ENCODE data around the gene PYGO2.
A peak's percentile ranks its signal among the peaks of the same experiment; 100 is the strongest.

The PYGO2 gene, protein sequence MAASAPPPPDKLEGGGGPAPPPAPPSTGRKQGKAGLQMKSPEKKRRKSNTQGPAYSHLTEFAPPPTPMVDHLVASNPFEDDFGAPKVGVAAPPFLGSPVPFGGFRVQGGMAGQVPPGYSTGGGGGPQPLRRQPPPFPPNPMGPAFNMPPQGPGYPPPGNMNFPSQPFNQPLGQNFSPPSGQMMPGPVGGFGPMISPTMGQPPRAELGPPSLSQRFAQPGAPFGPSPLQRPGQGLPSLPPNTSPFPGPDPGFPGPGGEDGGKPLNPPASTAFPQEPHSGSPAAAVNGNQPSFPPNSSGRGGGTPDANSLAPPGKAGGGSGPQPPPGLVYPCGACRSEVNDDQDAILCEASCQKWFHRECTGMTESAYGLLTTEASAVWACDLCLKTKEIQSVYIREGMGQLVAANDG

DNA sequence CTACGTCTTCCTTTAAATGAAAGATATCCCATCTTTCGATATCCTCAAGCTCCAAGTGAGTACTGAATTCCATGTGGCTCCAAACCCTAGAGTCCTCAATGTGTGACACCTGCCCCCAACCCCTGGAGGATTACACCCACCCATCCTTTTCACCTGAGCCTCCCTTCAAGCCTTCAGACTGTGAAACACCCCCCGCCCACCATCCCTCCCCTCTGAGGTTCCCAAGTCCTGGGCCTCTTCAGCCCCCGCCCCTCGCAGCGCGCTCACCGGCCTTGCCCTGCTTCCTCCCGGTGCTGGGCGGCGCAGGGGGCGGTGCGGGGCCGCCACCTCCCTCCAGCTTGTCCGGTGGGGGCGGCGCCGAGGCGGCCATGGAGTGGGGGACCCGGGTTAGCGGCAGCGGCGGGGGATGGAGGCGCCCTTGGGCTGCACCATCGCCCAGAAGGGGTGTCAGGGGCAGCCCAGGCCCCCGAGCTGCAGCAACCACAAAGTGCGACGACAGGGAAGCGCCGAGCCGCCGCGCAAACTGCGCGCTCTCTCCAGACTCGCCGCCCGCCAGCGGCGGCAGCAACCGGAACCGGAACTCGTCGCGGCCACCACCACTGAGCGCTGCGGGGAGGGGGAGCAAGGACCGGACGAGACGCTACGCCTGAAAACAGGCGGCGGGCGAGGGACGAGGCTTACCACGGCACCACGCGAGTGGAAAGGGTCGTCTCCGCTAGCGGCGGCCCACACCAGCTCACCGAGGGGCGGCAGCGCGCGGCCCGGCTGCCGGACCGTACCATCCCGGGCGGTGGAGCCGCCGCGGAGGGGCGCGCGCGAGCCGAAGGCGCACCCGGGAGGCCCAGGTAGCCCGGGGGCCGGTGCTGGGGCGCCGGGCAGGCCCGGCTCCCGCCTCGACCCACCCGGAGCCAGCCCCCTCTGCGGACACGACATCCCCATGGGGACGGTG lies at the start of gene PYGO2:
PYGO2 (minus strand) TSS at position 576 of the 949 bp plus-strand sequence; CDS start at position 370, 206 bp downstream.
- peak; percentile 64 for DNase-seq

DNA sequence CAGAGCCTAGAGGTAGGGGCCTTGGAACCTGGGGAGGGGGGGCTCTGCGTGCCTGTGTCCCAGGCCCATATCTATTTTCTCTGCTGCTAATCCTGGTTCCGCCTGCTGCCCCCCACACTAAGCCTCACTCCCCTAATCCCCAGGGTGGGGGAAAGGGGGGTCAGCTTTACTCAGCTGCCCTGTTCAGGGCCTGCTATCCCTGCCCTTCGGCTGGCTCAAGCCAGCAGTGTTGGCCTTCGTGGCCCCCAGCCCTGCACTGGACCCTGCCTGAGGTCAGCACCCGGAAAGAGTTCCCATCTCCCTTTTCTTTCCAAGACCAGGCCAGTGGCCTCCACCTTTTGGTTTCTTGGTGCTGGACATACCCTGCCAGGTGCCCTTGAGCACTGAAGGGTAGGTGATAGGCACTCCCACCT lies 49.4 kb upstream of the PYGO2 start:
- DNase-seq, result no peak

DNA sequence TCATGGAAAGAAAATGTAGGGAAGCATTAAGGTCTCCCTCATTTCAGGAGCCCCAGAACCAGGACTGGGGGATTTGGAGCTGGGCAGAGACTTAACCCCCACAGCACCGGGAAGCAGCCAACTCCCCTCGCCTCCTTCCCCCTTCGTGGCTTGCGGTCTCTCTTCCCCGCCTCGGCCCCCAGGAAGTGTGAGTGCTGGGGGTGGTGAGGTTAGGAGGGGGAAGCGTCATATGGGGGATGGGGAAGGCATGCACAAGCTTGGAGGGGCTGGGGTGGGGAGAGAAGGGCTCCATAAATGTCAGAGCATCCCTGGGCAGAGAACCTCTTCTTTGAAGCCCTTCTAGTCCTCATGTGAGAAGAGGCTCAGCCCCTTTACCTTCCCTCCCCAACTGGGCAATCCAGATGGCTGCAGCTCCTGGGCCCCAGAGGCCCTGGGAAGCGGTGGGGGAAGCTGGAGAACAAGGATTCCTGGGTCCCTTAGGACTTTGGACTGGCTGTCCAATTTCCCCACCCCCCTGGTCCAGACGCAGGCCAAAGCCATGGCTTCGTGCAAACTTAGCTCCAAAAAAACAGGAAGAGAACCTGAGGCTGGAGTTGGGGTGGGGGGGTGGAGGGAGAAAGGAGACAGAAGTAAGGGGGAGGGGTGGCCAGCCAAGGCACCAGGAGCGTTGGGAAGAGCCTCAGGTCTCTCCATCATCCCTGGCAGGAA lies 48.8 kb upstream of the PYGO2 start:
- no peak for DNase-seq

DNA sequence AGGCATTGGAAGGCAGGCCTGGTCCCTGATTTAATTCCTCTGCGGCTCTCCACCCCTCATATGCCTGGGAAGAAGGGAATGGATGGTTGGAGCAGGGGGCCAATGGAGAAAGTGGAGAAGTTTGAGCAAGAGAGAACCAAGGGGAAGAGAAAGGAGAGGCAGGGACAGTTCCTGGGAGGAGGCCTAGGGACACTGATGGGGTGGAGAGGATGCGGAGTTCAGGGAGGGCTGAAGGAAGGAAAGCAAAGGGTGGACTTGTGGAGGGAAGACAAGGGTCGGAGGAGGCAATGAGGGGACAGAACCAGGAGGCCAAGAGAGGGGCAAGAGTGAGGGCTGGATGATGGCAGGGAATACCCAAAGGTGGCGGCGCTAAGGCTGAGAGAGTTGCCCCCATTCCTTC lies 48.2 kb upstream of the PYGO2 start:
- DNase-seq, result no peak

DNA sequence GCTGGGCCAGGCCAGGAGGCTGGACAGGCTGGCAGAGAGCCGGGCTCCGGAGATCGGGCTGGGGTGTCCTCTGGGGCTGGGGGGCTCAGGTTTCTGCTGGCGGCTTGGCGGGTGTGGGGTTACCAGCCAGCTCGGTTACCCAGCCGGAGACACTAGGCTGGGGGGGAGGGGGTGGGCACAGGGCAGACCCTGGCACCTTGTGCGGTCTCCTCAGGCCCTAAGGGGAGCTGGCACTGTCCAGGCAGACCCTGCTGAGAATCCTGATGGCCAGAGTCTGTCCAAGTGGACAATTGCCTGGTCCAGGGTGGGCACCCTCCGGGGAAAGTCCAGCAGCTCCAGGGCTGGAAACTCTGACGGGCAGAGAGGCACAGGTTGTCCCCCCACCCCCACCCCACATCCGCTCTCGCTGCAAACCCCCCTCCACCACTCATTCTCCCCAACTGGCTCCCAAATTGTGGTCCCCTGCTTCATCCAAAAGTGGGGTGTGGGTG lies 47.7 kb upstream of the PYGO2 start:
- DNase-seq, result no peak

DNA sequence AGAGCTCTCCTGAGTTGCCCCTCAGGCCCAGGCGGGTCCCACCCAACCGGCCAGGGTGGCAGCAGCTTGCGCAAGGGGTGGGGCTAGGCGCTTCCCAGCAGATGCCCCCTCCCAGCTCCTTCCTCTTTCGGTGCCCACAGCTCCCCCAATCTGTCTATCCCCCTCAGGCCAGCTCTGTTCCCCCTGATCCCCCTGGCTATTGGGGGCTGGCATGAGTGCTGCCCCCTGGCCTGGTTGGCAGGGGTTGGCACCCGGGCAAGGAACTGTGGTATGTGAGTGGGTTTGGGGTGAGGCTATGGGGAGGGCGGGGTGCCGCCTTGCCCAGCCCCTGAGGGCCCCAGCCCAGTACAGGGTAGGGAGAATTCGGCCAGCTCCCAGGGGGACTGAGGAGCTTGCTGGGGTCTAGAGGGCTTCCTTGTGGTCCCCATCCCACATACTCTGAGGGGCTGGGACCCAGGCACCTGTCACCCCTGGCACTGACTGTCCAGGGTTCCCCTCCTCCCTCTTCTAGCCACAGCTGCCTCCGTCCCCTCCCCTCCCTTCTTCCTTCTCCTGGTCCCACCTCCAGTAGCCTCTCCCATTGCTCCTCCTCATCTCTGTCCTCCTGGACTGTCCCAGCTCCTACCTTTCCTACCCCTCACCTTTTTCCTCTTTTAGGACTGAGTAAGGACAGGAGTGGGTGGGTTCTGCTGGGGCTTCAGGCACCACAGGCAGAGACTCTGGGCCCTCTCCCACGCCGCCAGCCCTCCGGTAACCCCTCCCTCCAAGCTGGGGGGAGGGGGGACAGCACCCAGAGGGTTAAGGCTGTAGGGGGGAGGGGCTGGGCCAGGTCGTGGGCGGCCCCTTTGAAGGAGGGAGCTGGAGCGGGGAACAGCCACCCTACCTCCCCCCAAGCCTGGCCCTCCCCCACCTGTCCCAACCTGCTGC lies 46.7 kb upstream of the PYGO2 start:
- no peak for DNase-seq

DNA sequence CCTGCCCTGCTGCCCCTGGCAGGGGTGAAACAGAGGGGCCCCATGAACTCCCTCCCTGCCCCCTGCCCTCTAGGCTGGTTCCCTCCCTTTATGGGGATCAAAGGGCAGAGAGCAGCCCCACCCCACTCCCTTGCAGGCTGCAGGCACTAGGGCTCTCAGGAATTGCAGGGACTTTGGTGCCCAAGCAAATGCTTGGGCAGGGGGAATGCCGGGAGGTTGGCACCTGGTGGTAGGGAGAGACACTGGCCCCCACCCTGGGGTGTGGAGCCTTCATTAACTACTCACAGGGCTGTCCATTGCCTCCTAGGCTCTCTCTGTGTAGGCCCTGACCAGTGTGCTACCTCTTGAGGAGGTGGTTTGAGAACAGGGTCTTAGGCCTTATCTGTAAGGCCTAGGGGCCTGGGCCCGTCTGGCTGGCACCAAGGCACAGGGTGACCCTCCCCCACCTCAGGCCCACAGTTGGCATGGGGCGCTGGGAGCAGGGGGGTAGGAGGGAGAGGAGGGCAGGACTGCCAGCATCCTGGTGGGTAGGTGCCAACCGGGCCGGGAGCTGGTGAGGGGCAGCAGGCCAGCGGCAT lies 45.8 kb upstream of the PYGO2 start:
- no peak for DNase-seq

DNA sequence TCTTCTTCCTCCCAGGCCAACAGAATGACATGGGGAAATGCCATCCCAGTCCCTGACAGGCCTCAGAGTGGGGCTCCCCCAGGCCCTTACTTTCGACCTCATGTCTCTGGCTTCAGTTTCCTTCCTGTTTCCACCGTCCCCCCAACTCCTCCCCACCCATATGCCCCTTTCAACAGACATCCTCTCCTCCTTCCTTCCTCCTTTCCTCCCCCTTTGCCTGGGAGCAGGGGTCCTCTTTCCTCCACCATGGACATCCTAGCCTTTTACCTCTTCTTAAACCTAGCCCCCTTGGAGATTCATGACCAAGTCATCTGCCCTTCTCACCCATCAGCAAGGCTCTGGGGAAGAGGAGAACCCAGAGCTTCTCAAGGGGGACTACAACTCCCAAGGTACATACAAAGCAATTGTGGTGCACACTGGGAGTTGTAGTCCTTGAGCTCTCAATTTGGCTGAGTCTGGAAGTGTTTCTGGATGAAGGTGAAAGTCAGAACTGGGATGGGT lies 45.1 kb upstream of the PYGO2 start:
- DNase-seq, result no peak

DNA sequence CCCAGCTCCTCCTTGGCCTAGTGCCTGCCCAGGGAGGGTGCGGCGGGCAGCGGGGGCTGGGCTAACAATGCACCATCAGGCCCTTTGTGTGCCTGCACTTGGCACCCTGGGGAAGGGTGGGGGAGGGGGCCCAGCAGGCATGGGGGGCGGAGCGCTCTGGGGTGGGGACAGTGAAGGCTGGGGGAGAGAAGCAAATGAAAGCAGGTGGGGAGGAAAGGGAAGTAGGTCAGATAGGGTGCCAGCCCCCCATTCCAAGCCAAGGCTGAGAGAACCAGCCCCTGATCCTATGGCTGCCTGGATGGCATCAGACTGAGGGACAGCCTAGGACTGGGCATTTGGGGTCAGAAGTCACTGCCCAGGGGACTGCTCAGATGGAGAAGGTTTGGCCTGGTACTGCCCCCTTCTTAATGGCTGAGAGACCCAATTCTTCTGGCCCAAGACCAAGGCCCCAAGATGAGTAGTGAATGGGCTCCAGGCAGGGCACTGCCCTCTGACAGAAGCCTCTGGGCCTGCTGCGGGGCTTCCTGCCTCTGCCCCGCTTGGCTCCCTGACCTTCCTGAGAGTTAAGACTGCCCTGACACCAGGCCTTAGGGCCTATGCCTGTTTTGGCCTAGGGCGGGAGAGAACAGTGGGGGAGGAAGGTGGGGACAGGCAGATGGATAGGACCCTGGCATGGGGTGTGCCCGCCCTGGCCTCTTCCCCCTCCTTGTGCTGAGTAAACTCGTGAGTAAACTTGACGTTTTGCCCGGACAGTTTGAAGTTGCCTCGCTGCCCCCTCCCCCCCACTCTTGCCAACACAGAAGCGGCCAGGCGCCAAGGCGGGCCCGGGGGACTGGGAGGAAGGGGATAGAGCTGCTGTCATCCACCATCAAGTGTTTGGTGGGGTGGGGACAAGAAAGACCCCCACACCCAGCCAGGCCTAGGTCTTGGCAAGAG lies 43.8 kb upstream of the PYGO2 start:
- DNase-seq, result no peak

DNA sequence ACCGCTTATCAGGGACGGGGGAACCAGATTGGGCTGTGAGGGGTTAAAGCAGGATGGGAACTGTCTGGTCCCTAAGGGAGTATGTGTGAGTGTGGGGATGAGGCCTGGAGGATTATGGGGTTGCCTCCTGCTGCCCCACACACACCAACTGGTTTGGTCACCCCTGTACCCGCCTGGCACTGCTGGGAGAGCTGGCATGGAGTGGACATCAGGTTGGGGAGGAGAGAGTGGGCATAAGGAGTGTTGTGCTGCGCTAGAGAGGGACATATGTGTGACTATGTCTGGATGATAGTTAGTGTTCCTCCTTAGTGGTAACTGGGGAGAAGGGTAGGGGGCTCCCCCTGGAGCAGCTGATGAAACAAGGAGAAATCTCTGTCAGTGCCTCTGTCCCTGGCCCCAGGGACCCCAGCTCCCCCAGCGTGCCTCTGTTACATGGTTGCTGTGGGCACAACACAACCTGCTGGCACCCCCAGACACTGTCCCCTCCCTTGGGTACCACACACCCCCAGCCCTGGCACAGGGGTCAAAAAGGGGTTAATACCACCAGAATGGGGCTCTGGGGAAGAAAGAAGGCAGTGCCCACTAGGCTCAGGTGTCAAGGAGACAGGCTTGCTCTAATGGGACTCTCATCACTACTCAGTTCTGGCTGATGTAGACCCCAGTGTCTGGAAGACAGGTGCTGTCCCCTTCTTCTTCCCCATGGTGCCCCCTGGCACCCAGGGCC lies 42.9 kb upstream of the PYGO2 start:
- no peak for DNase-seq

DNA sequence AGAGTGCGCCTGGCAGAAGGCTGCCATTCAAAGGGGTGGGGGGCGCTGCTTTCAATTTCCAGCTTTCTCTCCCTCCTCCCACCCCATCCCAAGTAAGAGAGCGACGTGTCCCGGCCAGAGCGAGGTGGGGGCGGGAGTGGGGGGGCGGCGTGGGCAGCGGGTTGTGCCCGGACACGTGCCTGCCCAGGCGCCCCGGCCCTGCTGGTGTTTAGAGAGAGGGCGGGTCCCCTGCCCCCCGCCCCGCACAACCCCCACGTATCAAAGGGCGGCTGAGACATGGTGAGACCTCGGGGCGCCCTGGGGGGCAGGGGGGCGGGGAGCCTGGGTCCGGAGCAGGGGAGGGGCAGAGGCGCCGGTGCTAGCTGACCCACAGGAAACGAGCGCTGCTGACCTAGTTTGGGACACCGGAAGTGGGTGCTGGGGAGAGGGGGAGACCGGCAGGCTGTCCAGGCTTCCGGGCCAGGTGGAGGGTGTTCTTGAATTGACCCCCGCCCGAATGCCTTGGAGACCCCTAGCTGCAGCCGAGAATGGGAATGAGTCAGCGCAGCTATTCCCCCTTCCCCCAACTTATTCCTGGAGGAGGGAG lies 42.3 kb upstream of the PYGO2 start:
- no peak for DNase-seq

DNA sequence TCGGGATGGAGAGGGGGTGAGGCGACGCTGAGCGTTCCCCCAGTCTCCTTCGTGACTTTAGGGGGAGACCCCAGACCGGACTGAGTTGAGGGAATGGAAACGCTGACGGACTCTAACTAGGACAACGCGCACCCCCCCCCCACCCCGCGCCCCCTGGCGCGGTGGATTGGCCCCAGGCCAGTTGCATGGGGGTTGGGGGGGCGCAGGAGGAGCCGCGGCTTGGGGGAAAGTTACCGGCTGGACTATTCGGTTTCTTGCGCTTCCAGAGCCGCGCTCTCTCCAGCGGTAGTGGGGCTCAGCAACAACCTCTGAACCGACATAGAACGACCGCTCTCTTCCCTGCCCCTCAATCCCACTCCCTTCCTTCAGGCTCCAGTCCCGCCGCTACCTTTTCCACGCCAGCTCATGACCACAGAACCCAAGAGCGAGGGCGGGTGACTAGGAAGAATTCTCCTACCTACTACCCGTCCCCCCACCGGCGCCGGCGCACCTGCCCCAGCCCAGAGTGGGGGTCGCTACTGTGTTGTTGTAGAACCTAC lies 41.7 kb upstream of the PYGO2 start:
- DNase-seq, result no peak

DNA sequence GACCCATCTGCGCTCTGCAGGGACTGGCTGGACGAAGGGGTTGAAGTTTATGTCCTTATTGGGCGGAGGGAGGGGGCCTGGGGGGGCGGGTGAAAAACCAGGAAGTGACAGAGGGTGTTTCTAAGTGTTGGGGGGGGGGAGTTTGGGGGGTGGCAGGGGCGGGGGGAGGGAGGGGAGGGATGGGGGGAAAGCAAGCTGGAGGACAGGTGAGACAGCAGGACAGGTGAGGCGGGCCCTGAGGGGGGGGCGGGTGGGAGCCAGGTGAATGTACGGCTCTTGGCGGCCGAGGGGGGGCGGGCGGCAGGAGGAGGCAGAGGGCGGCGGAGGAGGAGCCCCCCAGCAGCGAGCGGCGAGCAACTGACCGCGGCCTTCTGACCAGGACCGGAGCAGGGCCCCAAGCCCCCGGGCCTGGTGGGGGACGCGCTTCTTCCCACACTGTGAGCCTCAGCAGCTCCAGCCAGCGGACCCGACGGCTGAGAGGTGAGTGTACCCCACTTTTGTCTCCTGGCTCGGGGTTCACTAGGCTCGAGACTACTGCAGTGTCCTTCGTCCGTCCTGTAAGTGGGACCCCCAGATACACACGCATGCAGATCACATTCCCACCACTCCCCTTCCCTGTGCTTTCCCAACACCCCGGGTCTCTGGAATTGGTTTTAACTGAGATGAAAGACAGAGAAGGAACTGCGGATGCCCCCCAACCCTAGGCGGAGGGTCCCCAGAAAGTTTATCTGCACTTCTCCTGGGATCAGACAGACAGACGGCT lies 41.1 kb upstream of the PYGO2 start, which contains the start of gene ZBTB7B:
ZBTB7B (plus strand) TSS at position 339 of the 763 bp plus-strand sequence. CDS start 11,859 bp downstream, outside the sequence.
- no peak for DNase-seq

DNA sequence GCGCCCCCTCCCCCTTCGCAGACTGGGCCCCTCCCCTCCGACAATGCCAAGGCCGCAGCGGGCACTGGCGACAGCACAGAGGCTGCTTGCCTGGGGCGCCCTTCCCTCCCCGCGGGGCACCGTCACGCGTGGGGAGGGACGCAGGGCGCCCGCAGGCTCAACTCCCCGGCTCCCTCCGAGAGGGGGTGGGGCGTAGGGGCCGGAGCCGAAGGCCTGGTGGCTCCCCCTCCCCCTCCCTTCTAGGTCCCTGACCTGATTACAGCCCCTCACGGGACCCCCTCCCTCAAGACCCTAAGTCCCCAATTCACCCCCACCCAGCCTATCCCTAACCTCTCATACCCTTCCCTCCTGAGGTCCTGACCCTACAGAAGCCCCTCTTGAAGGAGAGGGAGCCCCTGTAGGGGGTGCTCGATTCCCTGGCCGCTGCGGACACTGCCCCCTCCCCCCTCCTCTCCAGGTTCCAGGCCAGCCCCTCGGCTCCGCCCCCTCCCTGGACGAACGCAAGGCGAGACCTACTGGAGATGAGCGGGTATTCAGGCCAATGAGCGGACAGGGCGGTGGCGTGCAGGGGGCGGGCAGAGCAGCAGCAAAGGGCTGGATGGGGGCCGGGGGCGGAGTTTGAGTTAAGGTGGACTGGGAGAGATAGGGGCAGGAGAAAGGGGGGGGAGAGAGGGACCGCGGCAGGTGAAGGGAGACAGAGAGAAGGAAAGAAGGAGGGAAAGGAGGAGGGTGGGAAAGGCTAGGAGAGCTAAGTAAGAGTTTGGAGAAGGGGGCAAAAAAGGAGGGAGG lies 40.3 kb upstream of the PYGO2 start:
- peak; percentile 94 for DNase-seq

DNA sequence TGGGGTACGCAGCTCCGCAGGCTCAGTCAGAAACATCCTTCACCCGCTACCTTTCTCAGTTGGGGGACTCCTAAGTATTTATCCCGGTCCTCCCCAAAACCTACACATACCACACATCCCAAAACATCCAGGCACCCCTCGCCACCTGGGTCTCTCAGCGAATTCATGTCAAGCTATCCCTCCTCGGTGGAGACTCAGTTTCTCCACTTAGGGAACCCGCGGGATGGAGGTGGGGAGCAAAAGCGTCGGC lies 39.8 kb upstream of the PYGO2 start:
- DNase-seq, result no peak

DNA sequence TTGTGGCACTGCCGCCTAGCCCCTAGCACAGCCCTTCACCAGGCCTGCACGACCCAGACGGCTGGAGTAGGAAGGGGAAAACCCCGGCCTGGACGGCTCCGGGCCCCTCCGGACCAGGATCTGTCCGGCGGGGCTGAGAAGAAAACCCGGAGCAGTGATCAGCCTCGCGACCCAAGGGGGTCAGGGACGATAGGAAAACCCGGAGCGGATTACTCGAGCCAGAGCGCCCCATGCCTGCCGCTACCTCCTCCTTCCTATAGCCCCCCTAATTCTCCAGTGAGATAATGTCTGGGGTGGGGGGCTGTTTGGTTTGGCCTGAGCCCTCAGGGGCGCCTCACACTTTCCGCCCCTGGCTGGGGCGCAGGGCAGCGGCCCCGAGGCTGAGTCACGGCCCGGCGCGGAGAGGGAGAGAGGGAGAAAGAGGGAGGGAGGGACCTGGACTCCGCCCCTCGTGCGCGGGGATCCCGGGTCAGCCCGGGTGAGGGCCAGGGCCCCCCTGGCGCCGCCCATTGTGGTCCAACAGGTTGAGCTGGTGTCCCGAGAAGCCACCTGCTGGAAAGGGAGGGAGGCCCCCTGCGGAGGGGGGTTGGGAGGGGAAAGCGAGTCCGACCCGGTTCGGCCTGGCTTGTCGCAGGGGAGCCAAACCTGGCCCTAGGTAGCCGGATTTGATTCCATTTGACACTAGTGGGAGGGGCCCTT lies 39.3 kb upstream of the PYGO2 start:
- peak; percentile 75 for DNase-seq

DNA sequence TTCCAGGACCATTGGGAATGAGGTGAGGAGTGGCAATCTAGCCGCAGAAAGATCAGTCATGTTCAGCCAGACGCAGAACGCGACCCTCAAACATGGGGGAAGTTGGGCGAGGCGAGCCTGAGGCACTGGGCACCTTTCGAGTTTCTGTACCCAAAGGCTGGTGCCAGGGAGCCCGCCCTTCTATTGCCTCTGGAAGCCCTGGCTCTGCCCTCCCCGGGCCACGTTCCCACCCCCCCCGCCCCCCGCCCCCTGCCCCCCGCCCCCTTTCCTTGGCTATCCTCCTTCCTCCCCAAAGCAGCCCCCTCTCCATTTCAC lies 38.8 kb upstream of the PYGO2 start:
- DNase-seq, result no peak
